Measurements from ENCODE around the gene NKAIN2. TPM values are rescaled to one million over a fixed set of nuclear protein-coding genes. Genes with fewer than 3 reads are reported as not detected.
A peak's percentile ranks its signal among the peaks of the same experiment; 100 is the strongest.

The NKAIN2 gene
- total RNA-seq, 2 donors from 2014 or later, result 0.29 TPM; not detected in 1

- no peak overlapping the region for H3K4me3 ChIP-seq (ENCODE audit: low read length)
- no peak for TF ChIP-seq CTCF (conservative IDR thresholded peaks at IDR 0.05)
- no peaks in the 10 kb centered on the region for H3K9me3 ChIP-seq (ENCODE audit: control insufficient read depth, low read length)
- no peaks in the 10 kb centered on the region for H3K4me1 Mint-ChIP-seq
- no peak overlapping the region for H3K27ac Mint-ChIP-seq
- H3K27ac ChIP-seq (ENCODE audit: low read depth, low read length), result no peak overlapping the region
- no peak overlapping the region for H3K4me3 Mint-ChIP-seq
- no peaks in the 10 kb centered on the region for H3K36me3 ChIP-seq (ENCODE audit: control insufficient read depth, insufficient read depth, low read length)
- no peaks in the 10 kb centered on the region for H3K9me3 Mint-ChIP-seq
- no peaks in the 10 kb centered on the region for H3K27me3 ChIP-seq (ENCODE audit: control insufficient read depth, insufficient read depth, low read length, poor library complexity, severe bottlenecking)
- H3K36me3 Mint-ChIP-seq (ENCODE audit: low read depth), result no peaks in the 10 kb centered on the region
- no peaks in the 10 kb centered on the region for H3K27me3 Mint-ChIP-seq (ENCODE audit: insufficient read depth)
- no peak for DNase-seq
- H3K4me1 ChIP-seq (ENCODE audit: control insufficient read depth, insufficient read depth, low read length), result no peaks in the 10 kb centered on the region
- no peak overlapping the region for H3K9ac ChIP-seq (ENCODE audit: extremely low read depth, low read length, poor library complexity, severe bottlenecking)
These were observed 803.5 kb downstream of the NKAIN2 start for GRCh38 chr6:124607119-124607627.

DNA sequence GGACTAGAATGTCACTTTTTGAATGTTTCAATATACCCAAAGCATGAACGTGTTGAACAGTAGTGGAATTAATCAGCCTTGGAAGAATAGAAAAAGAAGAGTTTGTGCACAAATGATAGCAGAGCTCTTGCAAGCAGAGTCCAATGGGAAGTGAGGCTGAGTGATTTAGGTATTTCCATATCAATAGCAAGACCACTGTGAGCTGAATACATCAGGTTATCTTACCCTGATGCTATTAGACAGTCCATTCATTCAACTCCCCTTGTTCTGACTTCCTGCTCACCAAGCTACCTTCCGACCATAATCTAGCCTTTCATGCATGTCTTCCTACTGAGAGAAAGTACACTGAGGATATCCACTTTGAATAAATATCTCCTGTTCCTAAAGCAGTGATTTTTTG, 809.4 kb downstream of the NKAIN2 start:
- H3K9me3 Mint-ChIP-seq, result no peaks in the 10 kb centered on the region
- no peak overlapping the region for H3K4me3 Mint-ChIP-seq
- Histone ChIP-seq H3K9ac (ENCODE audit: extremely low read depth, low read length, poor library complexity, severe bottlenecking) (no peak overlapping the region), H3K36me3 (ENCODE audit: control insufficient read depth, insufficient read depth, low read length) (no peaks in the 10 kb centered on the region), H3K27me3 (ENCODE audit: control insufficient read depth, insufficient read depth, low read length, poor library complexity, severe bottlenecking) (no peaks in the 10 kb centered on the region), H3K27ac (ENCODE audit: low read depth, low read length) (peak overlapping the region; percentile 30), H3K4me3 (ENCODE audit: low read length) (no peak overlapping the region), H3K9me3 (ENCODE audit: control insufficient read depth, low read length) (no peaks in the 10 kb centered on the region), H3K4me1 (ENCODE audit: control insufficient read depth, insufficient read depth, low read length) (no peaks in the 10 kb centered on the region)
- H3K4me1 Mint-ChIP-seq, result no peaks in the 10 kb centered on the region
- H3K27ac Mint-ChIP-seq, result no peak overlapping the region
- no peaks in the 10 kb centered on the region for H3K27me3 Mint-ChIP-seq (ENCODE audit: insufficient read depth)
- TF ChIP-seq CTCF (conservative IDR thresholded peaks at IDR 0.05), result no peak
- DNase-seq, result no peak
- H3K36me3 Mint-ChIP-seq (ENCODE audit: low read depth), result no peaks in the 10 kb centered on the region
- WGBS, 2 experiments (ENCODE audit: insufficient coverage in 1 of 2, insufficient read length in 1 of 2), result 82% methylated on average over 2 of the region's 2 CpGs; no CpG with 5 or more reads in 1 of the 2 experiments

DNA sequence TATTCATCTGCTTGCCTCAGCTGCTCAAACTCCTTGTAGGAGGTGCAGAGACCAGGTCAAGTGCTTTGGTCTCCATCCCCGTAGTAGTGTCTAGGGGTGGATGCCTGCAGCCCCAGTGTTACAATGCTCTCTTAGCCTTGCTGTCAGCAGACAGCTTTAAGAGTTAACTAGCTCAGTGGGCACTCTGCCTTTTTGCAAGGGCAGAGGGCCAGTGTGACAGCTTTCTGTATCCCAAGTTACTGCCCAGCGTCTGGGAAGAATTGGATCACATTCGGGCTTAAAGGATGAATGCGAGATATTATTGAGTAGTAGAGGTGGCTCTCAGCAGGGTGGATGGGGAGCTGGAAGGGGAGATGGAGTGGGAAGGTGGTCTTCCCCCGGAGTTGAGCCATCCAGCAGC, 818.7 kb downstream of the NKAIN2 start:
- no peak overlapping the region for H3K27ac Mint-ChIP-seq
- no peaks in the 10 kb centered on the region for H3K27me3 Mint-ChIP-seq (ENCODE audit: insufficient read depth)

More for the DNA sequence above, 818.7 kb downstream of the NKAIN2 start:
- Histone ChIP-seq H3K4me3 (ENCODE audit: low read length) (no peak overlapping the region), H3K36me3 (ENCODE audit: control insufficient read depth, insufficient read depth, low read length) (no peaks in the 10 kb centered on the region), H3K4me1 (ENCODE audit: control insufficient read depth, insufficient read depth, low read length) (no peaks in the 10 kb centered on the region), H3K9me3 (ENCODE audit: control insufficient read depth, low read length) (no peaks in the 10 kb centered on the region), H3K9ac (ENCODE audit: extremely low read depth, low read length, poor library complexity, severe bottlenecking) (no peak overlapping the region), H3K27me3 (ENCODE audit: control insufficient read depth, insufficient read depth, low read length, poor library complexity, severe bottlenecking) (no peaks in the 10 kb centered on the region), H3K27ac (ENCODE audit: low read depth, low read length) (no peak overlapping the region)
- no peaks in the 10 kb centered on the region for H3K9me3 Mint-ChIP-seq
- no peak overlapping the region for H3K4me3 Mint-ChIP-seq
- 95 to 100% methylated on average over 2 to 5 of the region's 5 CpGs for WGBS, 2 experiments (ENCODE audit: insufficient coverage in 1 of 2, insufficient read length in 1 of 2)
- H3K36me3 Mint-ChIP-seq (ENCODE audit: low read depth), result no peaks in the 10 kb centered on the region
- no peak for TF ChIP-seq CTCF (conservative IDR thresholded peaks at IDR 0.05)
- H3K4me1 Mint-ChIP-seq, result peaks cover 6% of the 10 kb centered on the region
- peak; percentile 41 for DNase-seq
